ENCODE measurements around the gene VAC14.

Gene VAC14

DNA sequence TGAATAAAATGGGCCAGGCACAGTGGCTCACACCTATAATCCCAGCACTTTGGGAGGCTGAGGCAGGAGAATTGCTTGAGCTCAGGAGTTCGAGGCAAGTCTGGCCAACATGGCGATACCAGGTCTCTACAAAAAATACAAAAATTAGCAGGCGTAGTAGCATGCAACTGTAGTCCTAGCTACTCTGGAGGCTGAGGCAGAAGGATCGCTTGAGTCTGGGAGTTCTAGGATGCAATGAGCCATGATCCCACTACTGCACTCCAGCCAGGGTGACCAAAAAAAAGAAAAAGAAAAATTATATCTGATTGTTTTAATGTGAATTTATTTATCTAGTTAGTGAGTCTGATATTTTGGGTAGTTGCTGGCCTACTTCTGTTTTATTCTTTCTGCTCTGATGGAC lies 147.6 kb downstream of the VAC14 start:
- Histone ChIP-seq H3K4me3 (ENCODE audit: low read depth, low read length) (no peak overlapping the region), H3K4me1 (peaks cover 5% of the 10 kb centered on the region), H3K9me3 (no peaks in the 10 kb centered on the region), H3K27me3 (no peaks in the 10 kb centered on the region), H3K36me3 (no peaks in the 10 kb centered on the region)
- DNase-seq: no peak
- TF ChIP-seq, protein P1, sequence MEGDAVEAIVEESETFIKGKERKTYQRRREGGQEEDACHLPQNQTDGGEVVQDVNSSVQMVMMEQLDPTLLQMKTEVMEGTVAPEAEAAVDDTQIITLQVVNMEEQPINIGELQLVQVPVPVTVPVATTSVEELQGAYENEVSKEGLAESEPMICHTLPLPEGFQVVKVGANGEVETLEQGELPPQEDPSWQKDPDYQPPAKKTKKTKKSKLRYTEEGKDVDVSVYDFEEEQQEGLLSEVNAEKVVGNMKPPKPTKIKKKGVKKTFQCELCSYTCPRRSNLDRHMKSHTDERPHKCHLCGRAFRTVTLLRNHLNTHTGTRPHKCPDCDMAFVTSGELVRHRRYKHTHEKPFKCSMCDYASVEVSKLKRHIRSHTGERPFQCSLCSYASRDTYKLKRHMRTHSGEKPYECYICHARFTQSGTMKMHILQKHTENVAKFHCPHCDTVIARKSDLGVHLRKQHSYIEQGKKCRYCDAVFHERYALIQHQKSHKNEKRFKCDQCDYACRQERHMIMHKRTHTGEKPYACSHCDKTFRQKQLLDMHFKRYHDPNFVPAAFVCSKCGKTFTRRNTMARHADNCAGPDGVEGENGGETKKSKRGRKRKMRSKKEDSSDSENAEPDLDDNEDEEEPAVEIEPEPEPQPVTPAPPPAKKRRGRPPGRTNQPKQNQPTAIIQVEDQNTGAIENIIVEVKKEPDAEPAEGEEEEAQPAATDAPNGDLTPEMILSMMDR (IDR thresholded peaks at IDR 0.05; ENCODE audit: low read depth, low read length): no peak

DNA sequence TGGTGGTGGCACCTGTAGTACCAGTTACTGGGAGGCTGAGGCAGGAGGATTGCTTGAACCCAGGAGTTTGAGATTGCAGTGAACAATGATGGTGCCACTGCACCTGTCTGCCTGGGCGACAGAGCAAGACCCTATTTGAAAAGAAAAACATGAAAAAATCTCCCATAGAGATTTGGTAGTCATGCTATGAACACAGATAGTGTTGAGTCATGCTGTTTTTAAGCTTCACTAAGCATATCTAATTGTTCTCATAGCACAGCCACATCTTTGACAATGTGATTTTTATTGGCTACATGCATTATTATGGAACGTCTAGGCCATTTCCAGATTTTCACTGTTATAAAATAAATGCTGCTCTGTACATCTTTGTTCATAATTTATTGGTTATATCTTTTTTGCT lies 148.6 kb downstream of the VAC14 start:
- peaks cover 8% of the 10 kb centered on the region for H3K4me1 ChIP-seq

DNA sequence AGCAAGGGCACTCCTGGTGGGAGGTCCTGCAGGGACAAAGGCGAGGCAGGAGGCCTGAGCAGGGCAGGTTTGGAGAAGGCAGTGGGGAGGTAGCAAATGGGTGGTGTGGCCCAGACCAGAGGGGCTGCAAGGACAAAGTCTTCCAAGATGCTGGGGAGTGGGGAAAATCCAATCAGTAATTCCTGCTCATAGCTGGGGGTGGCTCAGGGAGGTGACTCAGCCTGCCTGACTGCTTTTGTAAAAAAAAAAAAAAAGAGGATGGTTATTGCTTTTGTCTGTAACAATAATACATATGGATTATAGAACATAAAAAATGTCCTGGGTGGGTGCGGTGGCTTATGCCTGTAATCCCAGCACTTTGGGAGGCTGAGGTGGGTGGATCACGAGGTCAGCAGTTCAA lies 149.4 kb downstream of the VAC14 start:
- DNase-seq: no peak
- Histone ChIP-seq H3K4me1 (peaks cover 14% of the 10 kb centered on the region), H3K4me3 (ENCODE audit: low read depth, low read length) (no peak overlapping the region), H3K36me3 (no peaks in the 10 kb centered on the region), H3K27me3 (no peaks in the 10 kb centered on the region), H3K9me3 (no peaks in the 10 kb centered on the region)
- TF ChIP-seq, protein P1 (IDR thresholded peaks at IDR 0.05; ENCODE audit: low read depth, low read length): no peak

More for the DNA sequence above, 148.6 kb downstream of the VAC14 start:
- TF ChIP-seq, protein P1 (IDR thresholded peaks at IDR 0.05; ENCODE audit: low read depth, low read length): no peak
- no peaks in the 10 kb centered on the region for H3K36me3 ChIP-seq
- no peaks in the 10 kb centered on the region for H3K9me3 ChIP-seq
- H3K4me3 ChIP-seq (ENCODE audit: low read depth, low read length): no peak overlapping the region
- no peak for DNase-seq
- no peaks in the 10 kb centered on the region for H3K27me3 ChIP-seq

DNA sequence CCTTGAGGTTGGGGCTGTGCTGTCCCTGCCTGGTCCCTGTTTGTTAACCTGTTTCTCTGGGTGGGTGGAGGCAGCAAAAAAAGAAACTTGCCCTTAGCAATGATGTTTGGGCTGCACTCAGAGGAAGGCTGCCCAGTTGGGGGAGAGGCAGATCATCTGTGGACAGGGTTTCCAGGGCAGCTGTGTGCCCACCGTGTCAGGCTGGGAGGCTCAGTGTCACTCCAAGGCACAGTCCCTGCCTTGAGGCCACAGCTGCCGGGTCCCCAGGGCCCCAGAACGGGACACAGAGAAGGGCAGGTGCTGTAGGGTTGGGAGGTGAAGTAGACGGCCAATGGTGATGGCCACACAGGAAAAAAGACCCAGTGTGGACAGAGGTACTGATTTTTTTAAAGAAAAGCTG lies 150.7 kb downstream of the VAC14 start:
- DNase-seq: no peak
- no peak overlapping the region for H3K4me3 ChIP-seq (ENCODE audit: low read depth, low read length)
- H3K27me3 ChIP-seq: no peaks in the 10 kb centered on the region
- no peaks in the 10 kb centered on the region for H3K36me3 ChIP-seq
- peaks cover 14% of the 10 kb centered on the region for H3K4me1 ChIP-seq
- no peaks in the 10 kb centered on the region for H3K9me3 ChIP-seq
- TF ChIP-seq, protein P1 (IDR thresholded peaks at IDR 0.05; ENCODE audit: low read depth, low read length): no peak

DNA sequence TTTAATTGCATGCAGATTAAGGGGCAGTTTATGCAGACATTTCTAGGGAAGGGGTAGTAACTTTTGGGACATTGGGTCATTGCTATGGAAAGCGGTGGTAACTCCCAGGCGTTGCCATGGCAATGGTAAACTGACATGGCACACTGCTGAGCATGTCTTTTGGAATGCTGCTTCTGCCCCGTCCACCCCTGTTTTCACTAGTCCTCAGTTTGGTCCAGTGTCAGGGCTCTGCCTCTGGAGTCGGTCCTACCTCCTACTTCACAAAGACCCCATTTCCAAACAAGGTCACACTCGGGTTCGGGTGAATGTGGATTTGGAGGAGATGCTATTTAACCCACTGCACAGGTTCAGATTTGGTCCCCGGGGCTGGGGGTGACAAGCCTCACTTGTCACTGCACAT lies 151.7 kb downstream of the VAC14 start:
- TF ChIP-seq, protein P1 (IDR thresholded peaks at IDR 0.05; ENCODE audit: low read depth, low read length): no peak
- no peak for DNase-seq
- Histone ChIP-seq H3K4me1 (peaks cover 12% of the 10 kb centered on the region), H3K9me3 (no peaks in the 10 kb centered on the region), H3K27me3 (no peaks in the 10 kb centered on the region), H3K4me3 (ENCODE audit: low read depth, low read length) (no peak overlapping the region), H3K36me3 (no peaks in the 10 kb centered on the region)

DNA sequence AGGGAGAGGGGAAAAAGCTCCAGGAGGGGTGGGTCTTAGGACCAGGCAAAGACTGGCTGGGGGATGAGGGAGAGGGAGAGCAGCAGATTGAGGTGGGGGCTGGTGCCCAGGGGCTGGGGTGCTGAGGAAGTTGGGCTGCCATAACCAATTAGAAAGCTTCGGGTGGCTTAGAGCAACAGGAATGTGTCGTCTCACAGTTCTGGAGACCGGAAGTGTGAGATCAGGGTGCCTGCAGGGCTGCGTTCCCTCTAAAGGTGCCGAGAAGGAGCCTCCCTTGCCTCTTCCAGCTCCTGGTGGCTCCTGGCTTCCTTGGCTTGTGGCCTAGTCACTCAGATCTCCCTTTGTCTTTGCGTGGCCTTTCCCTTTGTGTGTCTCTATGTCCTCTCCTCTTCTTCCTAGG lies 152.4 kb downstream of the VAC14 start:
- Histone ChIP-seq H3K27me3 (no peaks in the 10 kb centered on the region), H3K9me3 (no peaks in the 10 kb centered on the region), H3K4me1 (peaks cover 9% of the 10 kb centered on the region), H3K36me3 (no peaks in the 10 kb centered on the region), H3K4me3 (ENCODE audit: low read depth, low read length) (no peak overlapping the region)
- TF ChIP-seq, protein P1 (IDR thresholded peaks at IDR 0.05; ENCODE audit: low read depth, low read length): no peak
- DNase-seq: no peak

Data from BE2C (cell line).